HL-60 (cell line): ENCODE data around the gene ATP8B4.

Source experiments
- DNase-seq, 2 experiments: peaks; one replicate each; pipeline ENCODE4 v3.0.0-alpha.2; 2010 to 2020; ENCODE audit warnings: low read depth in 1 of 2, low spot score in 1 of 2
- H3K27ac ChIP-seq: fragments of 250-450 bp; sonication (Bioruptor Pico); replicated peaks from 2 replicates; pipeline ENCODE4 v1.5.1; 2020; ENCODE audit warnings: mild to moderate bottlenecking, moderate library complexity
- H3K27me3 ChIP-seq: fragments of 250-450 bp; sonication (Bioruptor Pico); 2 replicates; pipeline ENCODE4 v1.5.1; 2021; ENCODE audit warnings: mild to moderate bottlenecking, moderate library complexity; ENCODE audit not compliant: insufficient read depth, poor library complexity, severe bottlenecking
- H3K4me3 ChIP-seq: replicated peaks from 2 replicates; pipeline ENCODE4 v1.5.1; 2011; ENCODE audit warnings: mild to moderate bottlenecking, control low read depth, low read length; ENCODE audit not compliant: insufficient read depth
- CTCF ChIP-seq: IDR thresholded peaks from one replicate; pipeline ENCODE4 v1.5.1; 2011; ENCODE audit warnings: low read length, control low read depth, inconsistent platforms; ENCODE audit not compliant: insufficient read depth
- GABPA ChIP-seq: IDR thresholded peaks from 2 replicates; pipeline ENCODE4 v1.6.1; 2012; ENCODE audit warnings: low read depth
- POLR2AphosphoS5 ChIP-seq: IDR thresholded peaks from 2 replicates; pipeline ENCODE4 v1.6.1; 2012; ENCODE audit warnings: low read depth
- SPI1 ChIP-seq: IDR thresholded peaks from 2 replicates; pipeline ENCODE4 v1.6.1; 2012; ENCODE audit warnings: low read depth, mild to moderate bottlenecking, borderline replicate concordance
- TF ChIP-seq, protein P1 (sequence below): IDR thresholded peaks from 2 replicates; pipeline ENCODE4 v1.6.1; 2012; ENCODE audit warnings: low read depth; ENCODE audit not compliant: insufficient replicate concordance

The ATP8B4 gene

GRCh38 chr15:49876401-49877038 is 242.5 kb downstream of the ATP8B4 start:
- DNase-seq, result no peak
- H3K27me3 ChIP-seq, result no peaks in the 10 kb centered on the region
- H3K27ac ChIP-seq, result no peak overlapping the region
- TF ChIP-seq, protein P1, sequence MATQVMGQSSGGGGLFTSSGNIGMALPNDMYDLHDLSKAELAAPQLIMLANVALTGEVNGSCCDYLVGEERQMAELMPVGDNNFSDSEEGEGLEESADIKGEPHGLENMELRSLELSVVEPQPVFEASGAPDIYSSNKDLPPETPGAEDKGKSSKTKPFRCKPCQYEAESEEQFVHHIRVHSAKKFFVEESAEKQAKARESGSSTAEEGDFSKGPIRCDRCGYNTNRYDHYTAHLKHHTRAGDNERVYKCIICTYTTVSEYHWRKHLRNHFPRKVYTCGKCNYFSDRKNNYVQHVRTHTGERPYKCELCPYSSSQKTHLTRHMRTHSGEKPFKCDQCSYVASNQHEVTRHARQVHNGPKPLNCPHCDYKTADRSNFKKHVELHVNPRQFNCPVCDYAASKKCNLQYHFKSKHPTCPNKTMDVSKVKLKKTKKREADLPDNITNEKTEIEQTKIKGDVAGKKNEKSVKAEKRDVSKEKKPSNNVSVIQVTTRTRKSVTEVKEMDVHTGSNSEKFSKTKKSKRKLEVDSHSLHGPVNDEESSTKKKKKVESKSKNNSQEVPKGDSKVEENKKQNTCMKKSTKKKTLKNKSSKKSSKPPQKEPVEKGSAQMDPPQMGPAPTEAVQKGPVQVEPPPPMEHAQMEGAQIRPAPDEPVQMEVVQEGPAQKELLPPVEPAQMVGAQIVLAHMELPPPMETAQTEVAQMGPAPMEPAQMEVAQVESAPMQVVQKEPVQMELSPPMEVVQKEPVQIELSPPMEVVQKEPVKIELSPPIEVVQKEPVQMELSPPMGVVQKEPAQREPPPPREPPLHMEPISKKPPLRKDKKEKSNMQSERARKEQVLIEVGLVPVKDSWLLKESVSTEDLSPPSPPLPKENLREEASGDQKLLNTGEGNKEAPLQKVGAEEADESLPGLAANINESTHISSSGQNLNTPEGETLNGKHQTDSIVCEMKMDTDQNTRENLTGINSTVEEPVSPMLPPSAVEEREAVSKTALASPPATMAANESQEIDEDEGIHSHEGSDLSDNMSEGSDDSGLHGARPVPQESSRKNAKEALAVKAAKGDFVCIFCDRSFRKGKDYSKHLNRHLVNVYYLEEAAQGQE, result no peak
- TF ChIP-seq GABPA (no peak), SPI1 (no peak), CTCF (no peak), POLR2AphosphoS5 (no peak)
- no peak overlapping the region for H3K4me3 ChIP-seq

GRCh38 chr15:49875392-49875791 is 243.6 kb downstream of the ATP8B4 start:
- no peak overlapping the region for H3K27ac ChIP-seq
- no peak for DNase-seq
- no peaks in the 10 kb centered on the region for H3K27me3 ChIP-seq
- TF ChIP-seq POLR2AphosphoS5 (no peak), GABPA (no peak), SPI1 (no peak), CTCF (no peak)
- TF ChIP-seq, protein P1, result no peak
- no peak overlapping the region for H3K4me3 ChIP-seq

DNA sequence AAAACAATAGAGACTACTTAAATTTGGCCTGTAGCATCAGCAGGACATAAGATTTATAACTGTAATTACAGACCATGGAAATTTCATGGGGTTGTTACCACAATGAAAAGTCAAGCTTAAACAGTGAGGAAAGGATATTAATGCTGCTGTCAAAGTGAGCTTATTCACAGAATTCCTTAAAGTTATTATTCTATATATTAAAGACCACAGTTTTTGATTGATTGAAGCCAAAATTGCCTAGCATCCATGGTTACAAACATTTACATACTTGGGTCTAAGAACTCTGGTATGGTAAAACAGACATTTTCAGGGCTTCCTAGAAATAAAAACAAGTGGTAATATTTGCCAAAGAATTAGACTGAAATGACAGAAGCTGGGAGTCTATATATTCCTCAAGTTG is 248.6 kb downstream of the ATP8B4 start:
- DNase-seq, result no peak
- Histone ChIP-seq H3K27ac (no peak overlapping the region), H3K4me3 (no peak overlapping the region), H3K27me3 (no peaks in the 10 kb centered on the region)
- TF ChIP-seq CTCF (no peak), POLR2AphosphoS5 (no peak), GABPA (no peak), SPI1 (no peak)
- TF ChIP-seq, protein P1, result no peak
